SK-N-SH (cell line): ENCODE measurements around the gene HBG2. TPM values are rescaled to one million over a fixed set of nuclear protein-coding genes. Genes with fewer than 3 reads are reported as not detected.

Experiments
- CTCF ChIA-PET: fragments of 300-600, 350-600 bp; formaldehyde crosslinking; extraction: SDS; loops from one replicate; lab custom pipeline; 2021; lab: Yijun Ruan, JAX
- POLR2A ChIA-PET: fragments of 350-600 bp; sonication (Branson Sonifier 250); formaldehyde crosslinking; extraction: SDS; loops from one replicate; lab custom pipeline; 2020; ENCODE audit warnings: antibody characterized with exemption, inconsistent platforms; lab: Yijun Ruan, JAX
- DNase-seq: peaks from one replicate; pipeline ENCODE4 v3.0.0; 2012
- H2AFZ ChIP-seq: fragments of 200-600 bp; sonication (generic); 2 replicates; pipeline ENCODE4 v1.8.1; 2016; ENCODE audit warnings: antibody characterized with exemption, mild to moderate bottlenecking, low read depth
- H3F3A ChIP-seq: fragments of 200-600 bp; sonication (generic); replicated peaks from 2 replicates; pipeline ENCODE3; 2016; ENCODE audit warnings: antibody characterized with exemption, mild to moderate bottlenecking; ENCODE audit not compliant: insufficient read depth
- H3K27ac ChIP-seq, 2 experiments: fragments of 200-500 bp in 1 of 2; fragments of 200-600 bp in 1 of 2; sonication (Bioruptor generic) in 1 of 2; sonication (generic), shearing (Covaris generic) in 1 of 2; 2 replicates each; pipeline versions ENCODE4 v1.5.1 to v1.6.1; 2014 to 2016; ENCODE audit warnings: low read depth in 2 of 2, inconsistent platforms in 1 of 2, low read length in 1 of 2, mild to moderate bottlenecking in 1 of 2, mixed read lengths in 1 of 2
- H3K27me3 ChIP-seq: fragments of 200-600 bp; sonication (generic), shearing (Covaris generic); 2 replicates; pipeline ENCODE4 v1.6.1; 2016; ENCODE audit warnings: mixed run types; ENCODE audit not compliant: insufficient read depth
- H3K36me3 ChIP-seq, 2 experiments: fragments of 200-500 bp in 1 of 2; fragments of 200-600 bp in 1 of 2; sonication (Bioruptor generic) in 1 of 2; sonication (generic) in 1 of 2; replicated peaks in 1 of 2; 2 replicates each; pipeline versions ENCODE3 to v1.5.1; 2014 to 2016; ENCODE audit warnings: low read length in 1 of 2, mild to moderate bottlenecking in 1 of 2; ENCODE audit not compliant: insufficient read depth in 2 of 2, control insufficient read depth in 1 of 2
- H3K4me1 ChIP-seq, 2 experiments: fragments of 200-500 bp in 1 of 2; fragments of 200-600 bp in 1 of 2; sonication (Bioruptor generic) in 1 of 2; sonication (generic), shearing (Covaris generic) in 1 of 2; 2 replicates each; pipeline versions ENCODE4 v1.5.1 to v1.6.1; 2014 to 2016; ENCODE audit warnings: low read depth in 1 of 2, low read length in 1 of 2, mixed run types in 1 of 2; ENCODE audit not compliant: insufficient read depth in 2 of 2, control insufficient read depth in 1 of 2
- H3K4me2 ChIP-seq: fragments of 200-600 bp; sonication (generic), shearing (Covaris generic); 2 replicates; pipeline ENCODE4 v1.6.1; 2017; ENCODE audit warnings: mixed run types
- H3K4me3 ChIP-seq, 2 experiments: fragments of 200-500 bp in 1 of 2; fragments of 200-600 bp in 1 of 2; sonication (Bioruptor generic) in 1 of 2; sonication (generic), shearing (Covaris generic) in 1 of 2; 2 replicates each; pipeline versions ENCODE4 v1.5.1 to v1.8.1; 2014 to 2016; ENCODE audit warnings: low read depth in 2 of 2, inconsistent platforms in 1 of 2, low read length in 1 of 2, mild to moderate bottlenecking in 1 of 2, mixed read lengths in 1 of 2, moderate library complexity in 1 of 2
- H3K79me2 ChIP-seq: fragments of 200-600 bp; sonication (generic); 2 replicates; pipeline ENCODE4 v1.8.1; 2017; ENCODE audit warnings: mild to moderate bottlenecking; ENCODE audit not compliant: insufficient read depth
- H3K9ac ChIP-seq: fragments of 200-600 bp; sonication (generic); 2 replicates; pipeline ENCODE4 v1.6.1; 2017; ENCODE audit warnings: mixed run types
- H3K9me2 ChIP-seq: fragments of 200-600 bp; sonication (generic); 2 replicates; pipeline ENCODE4 v1.6.1; 2017; ENCODE audit warnings: mixed run types
- H3K9me3 ChIP-seq: fragments of 200-600 bp; sonication (generic); 2 replicates; pipeline ENCODE4 v1.6.1; 2017; ENCODE audit warnings: mixed run types, mild to moderate bottlenecking, moderate library complexity
- H4K20me1 ChIP-seq: fragments of 200-600 bp; sonication (generic); 2 replicates; pipeline ENCODE4 v1.6.1; 2017; ENCODE audit warnings: mild to moderate bottlenecking, mixed run types; ENCODE audit not compliant: insufficient read depth
- CHD2 ChIP-seq: fragments of 150-350 bp; IDR thresholded peaks from 2 replicates; pipeline ENCODE4 v1.6.1; 2018; ENCODE audit warnings: low read length; ENCODE audit not compliant: partially characterized antibody
- CTCF ChIP-seq: fragments of 200-600 bp; sonication (generic); IDR thresholded peaks from 2 replicates; pipeline ENCODE4 v1.6.1; 2017; ENCODE audit warnings: antibody characterized with exemption, mild to moderate bottlenecking, moderate library complexity
- GABPA ChIP-seq: IDR thresholded peaks from 2 replicates; pipeline ENCODE4 v1.4.0; 2012; ENCODE audit warnings: low read depth, mild to moderate bottlenecking
- IRF3 ChIP-seq: fragments of 150-350 bp; IDR thresholded peaks from 2 replicates; pipeline ENCODE4 v1.6.1; 2016; ENCODE audit warnings: mild to moderate bottlenecking, low read depth, low read length
- JUND ChIP-seq: IDR thresholded peaks from 2 replicates; pipeline ENCODE4 v1.4.0; 2012
- MAX ChIP-seq: IDR thresholded peaks from 2 replicates; pipeline ENCODE4 v1.4.0; 2012; ENCODE audit warnings: low read depth
- NFIC ChIP-seq: IDR thresholded peaks from 2 replicates; pipeline ENCODE4 v1.4.0; 2012; ENCODE audit warnings: borderline replicate concordance
- POLR2AphosphoS5 ChIP-seq: IDR thresholded peaks from 2 replicates; pipeline ENCODE4 v1.6.1; 2012; ENCODE audit warnings: low read depth, low read length
- RFX5 ChIP-seq: IDR thresholded peaks from 2 replicates; pipeline ENCODE4 v1.6.1; 2012; ENCODE audit warnings: mild to moderate bottlenecking, improper control_type of control experiment, low read length
- RXRA ChIP-seq: IDR thresholded peaks from 2 replicates; pipeline ENCODE4 v1.4.0; 2012; ENCODE audit warnings: low read depth, mild to moderate bottlenecking, borderline replicate concordance
- SMC3 ChIP-seq: IDR thresholded peaks from 2 replicates; pipeline ENCODE4 v1.6.1; 2012; ENCODE audit warnings: low read depth, low read length, improper control_type of control experiment
- TCF12 ChIP-seq: IDR thresholded peaks from 2 replicates; pipeline ENCODE4 v1.4.0; 2012
- TEAD4 ChIP-seq: IDR thresholded peaks from 2 replicates; pipeline ENCODE4 v1.4.0; 2012; ENCODE audit warnings: mild to moderate bottlenecking, borderline replicate concordance; ENCODE audit not compliant: insufficient read depth
- WGBS: methylation state at CpG from one replicate; pipeline ENCODE4 v1.1.6; 2017; ENCODE audit warnings: low lambda C conversion rate; 5-methylcytosine and 5-hydroxymethylcytosine counted together
- polyA plus RNA-seq, 3 experiments: library from polyadenylated mRNA; depleted of rRNA; stranded (reverse); fragments of >200 nt; gene quantifications; 2 replicates each; pipeline ENCODE4 v1.2.3, GENCODE V29; 2012
- TF ChIP-seq, protein P1 (sequence below): IDR thresholded peaks from 2 replicates; pipeline ENCODE4 v1.4.0; 2012; ENCODE audit warnings: low read depth, borderline replicate concordance

Gene HBG2
- polyA plus RNA-seq, 1 of the 3 experiments (the other 2 are of a cell fraction) = 0.33 TPM

DNA sequence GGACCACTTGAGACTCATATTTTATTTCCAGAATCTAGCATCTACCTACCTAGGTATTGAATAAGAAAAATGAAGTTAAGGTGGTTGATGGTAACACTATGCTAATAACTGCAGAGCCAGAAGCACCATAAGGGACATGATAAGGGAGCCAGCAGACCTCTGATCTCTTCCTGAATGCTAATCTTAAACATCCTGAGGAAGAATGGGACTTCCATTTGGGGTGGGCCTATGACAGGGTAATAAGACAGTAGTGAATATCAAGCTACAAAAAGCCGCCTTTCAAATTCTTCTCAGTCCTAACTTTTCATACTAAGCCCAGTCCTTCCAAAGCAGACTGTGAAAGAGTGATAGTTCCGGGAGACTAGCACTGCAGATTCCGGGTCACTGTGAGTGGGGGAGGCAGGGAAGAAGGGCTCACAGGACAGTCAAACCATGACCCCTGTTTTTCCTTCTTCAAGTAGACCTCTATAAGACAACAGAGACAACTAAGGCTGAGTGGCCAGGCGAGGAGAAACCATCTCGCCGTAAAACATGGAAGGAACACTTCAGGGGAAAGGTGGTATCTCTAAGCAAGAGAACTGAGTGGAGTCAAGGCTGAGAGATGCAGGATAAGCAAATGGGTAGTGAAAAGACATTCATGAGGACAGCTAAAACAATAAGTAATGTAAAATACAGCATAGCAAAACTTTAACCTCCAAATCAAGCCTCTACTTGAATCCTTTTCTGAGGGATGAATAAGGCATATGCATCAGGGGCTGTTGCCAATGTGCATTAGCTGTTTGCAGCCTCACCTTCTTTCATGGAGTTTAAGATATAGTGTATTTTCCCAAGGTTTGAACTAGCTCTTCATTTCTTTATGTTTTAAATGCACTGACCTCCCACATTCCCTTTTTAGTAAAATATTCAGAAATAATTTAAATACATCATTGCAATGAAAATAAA, 29.8 kb downstream of the HBG2 start:
- 11% methylated on average over 6 of the region's 6 CpGs for WGBS
- POLR2A ChIA-PET = no interaction called here
- Histone ChIP-seq H3K4me3 (no peak overlapping the region), H3K9ac (no peak overlapping the region), H3K4me1 (no peaks in the 10 kb centered on the region), H3K36me3 (no peaks in the 10 kb centered on the region), H2AFZ (no peak overlapping the region), H3K79me2 (no peaks in the 10 kb centered on the region), H3K4me2 (no peak overlapping the region), H4K20me1 (no peaks in the 10 kb centered on the region), H3F3A (no peaks in the 10 kb centered on the region), H3K9me3 (no peaks in the 10 kb centered on the region), H3K27ac (no peak overlapping the region), H3K27me3 (no peaks in the 10 kb centered on the region), H3K9me2 (no peaks in the 10 kb centered on the region)
- DNase-seq = no peak
- TF ChIP-seq RXRA (no peak), RFX5 (no peak), TCF12 (no peak), GABPA (no peak), SMC3 (no peak), CTCF (no peak), POLR2AphosphoS5 (no peak), CHD2 (no peak), TEAD4 (no peak), JUND (no peak), MAX (no peak), IRF3 (no peak), NFIC (no peak)
- TF ChIP-seq, protein P1, sequence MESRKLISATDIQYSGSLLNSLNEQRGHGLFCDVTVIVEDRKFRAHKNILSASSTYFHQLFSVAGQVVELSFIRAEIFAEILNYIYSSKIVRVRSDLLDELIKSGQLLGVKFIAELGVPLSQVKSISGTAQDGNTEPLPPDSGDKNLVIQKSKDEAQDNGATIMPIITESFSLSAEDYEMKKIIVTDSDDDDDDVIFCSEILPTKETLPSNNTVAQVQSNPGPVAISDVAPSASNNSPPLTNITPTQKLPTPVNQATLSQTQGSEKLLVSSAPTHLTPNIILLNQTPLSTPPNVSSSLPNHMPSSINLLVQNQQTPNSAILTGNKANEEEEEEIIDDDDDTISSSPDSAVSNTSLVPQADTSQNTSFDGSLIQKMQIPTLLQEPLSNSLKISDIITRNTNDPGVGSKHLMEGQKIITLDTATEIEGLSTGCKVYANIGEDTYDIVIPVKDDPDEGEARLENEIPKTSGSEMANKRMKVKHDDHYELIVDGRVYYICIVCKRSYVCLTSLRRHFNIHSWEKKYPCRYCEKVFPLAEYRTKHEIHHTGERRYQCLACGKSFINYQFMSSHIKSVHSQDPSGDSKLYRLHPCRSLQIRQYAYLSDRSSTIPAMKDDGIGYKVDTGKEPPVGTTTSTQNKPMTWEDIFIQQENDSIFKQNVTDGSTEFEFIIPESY = no peak
- CTCF ChIA-PET = no interaction called here
